HG02678 (cell line): ENCODE results near the gene OR9A2.

Experiments
- ATAC-seq: cut with Tn5 transposase; IDR thresholded peaks from one replicate; pipeline ENCODE4 v1.9.1; 2021; ENCODE audit warnings: mild to moderate bottlenecking, moderate library complexity; ENCODE audit not compliant: unreplicated experiment

Gene OR9A2

GRCh38 chr7:143023047-143023446, 3.9 kb downstream of the OR9A2 start:
- ATAC-seq, result no peak

GRCh38 chr7:143018931-143019330, 8.0 kb downstream of the OR9A2 start:
- ATAC-seq, result no peak

- no peak for ATAC-seq
Observed at GRCh38 chr7:143016996-143017395, 9.9 kb downstream of the OR9A2 start.

GRCh38 chr7:143015926-143016490, 10.9 kb downstream of the OR9A2 start:
- no peak for ATAC-seq

- peak; percentile 88 for ATAC-seq
Observed at GRCh38 chr7:143015084-143015483, 11.8 kb downstream of the OR9A2 start.

- ATAC-seq, result no peak
Observed at GRCh38 chr7:143013893-143014292, 13.0 kb downstream of the OR9A2 start.

- ATAC-seq, result no peak
Observed at GRCh38 chr7:143013473-143013872, 13.5 kb downstream of the OR9A2 start.

GRCh38 chr7:143012409-143012808, 14.5 kb downstream of the OR9A2 start:
- ATAC-seq, result no peak

GRCh38 chr7:143012001-143012400, 14.9 kb downstream of the OR9A2 start:
- no peak for ATAC-seq

- ATAC-seq, result peak; percentile 93
Observed at GRCh38 chr7:143008007-143008901, 18.7 kb downstream of the OR9A2 start.

- ATAC-seq, result no peak
Observed at GRCh38 chr7:143005632-143006260, 21.2 kb downstream of the OR9A2 start.

GRCh38 chr7:143003393-143004051, 23.4 kb downstream of the OR9A2 start:
- peak; percentile 62 for ATAC-seq

- ATAC-seq, result no peak
Observed at GRCh38 chr7:143002898-143003297, 24.0 kb downstream of the OR9A2 start.

- no peak for ATAC-seq
Observed at GRCh38 chr7:143002106-143002505, 24.8 kb downstream of the OR9A2 start.

GRCh38 chr7:143000648-143001047, 26.3 kb downstream of the OR9A2 start:
- no peak for ATAC-seq

- ATAC-seq, result no peak
Observed at GRCh38 chr7:142999793-143000192, 27.1 kb downstream of the OR9A2 start.

GRCh38 chr7:142998966-142999365, 28.0 kb downstream of the OR9A2 start:
- ATAC-seq, result no peak

- ATAC-seq, result no peak
Observed at GRCh38 chr7:142997456-142997989, 29.4 kb downstream of the OR9A2 start.

GRCh38 chr7:142992427-142992826, 34.5 kb downstream of the OR9A2 start:
- ATAC-seq, result no peak

- no peak for ATAC-seq
Observed at GRCh38 chr7:142984297-142984696, 42.6 kb downstream of the OR9A2 start.

GRCh38 chr7:142983825-142984224, 43.1 kb downstream of the OR9A2 start:
- ATAC-seq, result no peak
